HG03457 (cell line): Measurements from ENCODE around the gene FAIM.
"Not testable (repeated sequence)": the region's sequence is repeated elsewhere in the genome, so short reads cannot be mapped to it uniquely, and the experiment has no call there.

Source experiments
- ATAC-seq: cut with Tn5 transposase; IDR thresholded peaks from one replicate; pipeline ENCODE4 v1.9.1; 2021; ENCODE audit warnings: moderate number of reproducible peaks; ENCODE audit not compliant: unreplicated experiment

The FAIM gene

GRCh38 chr3:138608322-138609135 lies at the start of gene FAIM:
Gene FAIM (plus strand): TSS chr3:138608771. CDS start chr3:138619727, 10,956 bp downstream.
- ATAC-seq: peak; percentile 66

GRCh38 chr3:138559134-138559533 lies 49.4 kb upstream of the FAIM start:
- no peak for ATAC-seq

- no peak for ATAC-seq
These were observed 48.1 kb upstream of the FAIM start for GRCh38 chr3:138560501-138560900.

GRCh38 chr3:138562902-138563301 lies 45.7 kb upstream of the FAIM start:
- not testable (repeated sequence) for ATAC-seq

GRCh38 chr3:138566293-138566692 lies 42.3 kb upstream of the FAIM start:
- ATAC-seq: not testable (repeated sequence)

- ATAC-seq: no peak
These were observed 41.2 kb upstream of the FAIM start for GRCh38 chr3:138567403-138567802.

- no peak for ATAC-seq
These were observed 39.5 kb upstream of the FAIM start for GRCh38 chr3:138569090-138569489.

GRCh38 chr3:138569624-138570023 lies 38.9 kb upstream of the FAIM start:
- not testable (repeated sequence) for ATAC-seq

GRCh38 chr3:138573138-138573537 lies 35.4 kb upstream of the FAIM start:
- ATAC-seq: no peak

- peak; percentile 87 for ATAC-seq
These were observed 30.4 kb upstream of the FAIM start for GRCh38 chr3:138578141-138578540.

GRCh38 chr3:138578961-138579574 lies 29.5 kb upstream of the FAIM start:
- no peak for ATAC-seq

- ATAC-seq: no peak
These were observed 21.2 kb upstream of the FAIM start for GRCh38 chr3:138587374-138587773.

- ATAC-seq: no peak
These were observed 20.1 kb upstream of the FAIM start for GRCh38 chr3:138588445-138588844.

GRCh38 chr3:138591392-138591791 lies 17.2 kb upstream of the FAIM start:
- ATAC-seq: no peak

- ATAC-seq: no peak
These were observed 15.0 kb upstream of the FAIM start for GRCh38 chr3:138593488-138594149.

- peak; percentile 86 for ATAC-seq
These were observed 14.2 kb upstream of the FAIM start, which contains the start of gene CEP70 for GRCh38 chr3:138594150-138594934. Gene CEP70 (minus strand): TSS chr3:138594260. CDS start chr3:138572927, 21,333 bp downstream.

- ATAC-seq: no peak
These were observed 13.5 kb upstream of the FAIM start for GRCh38 chr3:138594935-138595610.

GRCh38 chr3:138597186-138597976 lies 11.2 kb upstream of the FAIM start:
- not testable (repeated sequence) for ATAC-seq

- no peak for ATAC-seq
These were observed 10.0 kb upstream of the FAIM start for GRCh38 chr3:138598534-138598933.
